Pancreas (tissue), 10 donors: Measurements from ENCODE around the gene BAHD1. TPM values are rescaled to one million over a fixed set of nuclear protein-coding genes. Genes with fewer than 3 reads are reported as not detected.

Source experiments
- ATAC-seq, 4 donors: fragments of 200-7000 bp; cut with Tn5 transposase; one replicate each; pipeline versions ENCODE4 v1.8.0 to v1.9.1; 2020; ENCODE audit warnings: mild to moderate bottlenecking in 4 of 4, moderate library complexity in 4 of 4
- DNase-seq, 6 donors: peaks; one replicate each; pipeline ENCODE4 v3.0.0-alpha.2; 2020
- FAIRE-seq: peaks from 2 replicates; lab custom pipeline; 2012; peaks lifted over from hg19 to GRCh38; lab: Jason Lieb, UNC
- H3K27ac ChIP-seq, 4 donors: fragments of 200-600 bp; sonication (generic); 1 replicate in 3 of 4; 2 replicates in 1 of 4; pipeline versions ENCODE4 v1.5.0 to v1.8.0; 2020
- H3K27me3 ChIP-seq, 4 donors: fragments of 200-600 bp; one replicate each; pipeline ENCODE4 v1.8.0; 2021
- H3K36me3 ChIP-seq, 3 donors: fragments of 200-600 bp; sonication (generic) in 1 of 3; one replicate each; pipeline versions ENCODE4 v1.5.0 to v1.8.0; 2020 to 2021
- H3K4me1 ChIP-seq, 3 donors: fragments of 200-600 bp; one replicate each; pipeline ENCODE4 v1.8.0; 2021
- H3K4me3 ChIP-seq, 4 donors: fragments of 200-600 bp; sonication (generic) in 2 of 4; one replicate each; pipeline versions ENCODE4 v1.5.0 to v1.8.0; 2020 to 2021
- H3K9me3 ChIP-seq, 4 donors: fragments of 200-600 bp; one replicate each; pipeline ENCODE4 v1.8.0; 2021
- WGBS, 2 donors: extraction: QIAGEN DNeasy Blood & Tissue Kit; methylation state at CpG; one replicate each; pipeline ENCODE4 v1.1.7; 2013; 5-methylcytosine and 5-hydroxymethylcytosine counted together
- intact Hi-C, 3 donors: fragments of 100-400 bp; cut with DNase I; formaldehyde crosslinking; loops; one replicate each; pipeline versions ENCODE4 v1.11.1 to v1.14.2; 2022
- polyA plus RNA-seq, 2 donors: library from polyadenylated mRNA; stranded (reverse); fragments of 200-250 nt; gene quantifications; one replicate each; pipeline ENCODE4 v1.2.3, GENCODE V29; 2013
- total RNA-seq, 6 donors: library from RNA; stranded (reverse); fragmentation: NEBNext Ultra II Directional in 4 of 6; extraction: Animal tissue kit (Norgen Biotek cat#: 25700) in 4 of 6; gene quantifications; one replicate each; pipeline versions ENCODE4 v1.2.1 to v1.2.4, GENCODE V29; 2021 to 2023
- TF ChIP-seq, protein P1 (sequence below), 4 donors: fragments of 200-600 bp; sonication (generic) in 3 of 4; IDR thresholded peaks; one replicate each; pipeline versions ENCODE4 v1.5.0 to v1.8.0; 2021; ENCODE audit warnings: antibody characterized with exemption in 4 of 4
- donor health status: healthy with polysubstance abuse.
- donor health status: DM: no; HTN: no; CAD: no; lungs with moderate emphysema.
- donor health status: DM: no; HTN: no; CAD: no.
- donor health status: control.
- donor health status: control.
- donor health status: Bipolar disorder and iron deficiency.
- donor health status: DM: yes; HTN: yes; CAD: no.
- donor health status: DM: no; HTN: no; CAD: no.
- donor health status: DM: no; HTN: no; CAD: no.
- donor health status: DM: yes; HTN: yes; CAD: no.

The BAHD1 gene
- total and polyA plus RNA-seq, 8 donors, result 8.0 to 16.3 (median 10.7) TPM

- no peaks in the 10 kb centered on the region for H3K9me3 ChIP-seq
- H3K4me3 ChIP-seq, result no peak overlapping the region
- peaks cover 0 to 34% (median 9%) of the 10 kb centered on the region in 3 donors for H3K36me3 ChIP-seq
- TF ChIP-seq, protein P1, sequence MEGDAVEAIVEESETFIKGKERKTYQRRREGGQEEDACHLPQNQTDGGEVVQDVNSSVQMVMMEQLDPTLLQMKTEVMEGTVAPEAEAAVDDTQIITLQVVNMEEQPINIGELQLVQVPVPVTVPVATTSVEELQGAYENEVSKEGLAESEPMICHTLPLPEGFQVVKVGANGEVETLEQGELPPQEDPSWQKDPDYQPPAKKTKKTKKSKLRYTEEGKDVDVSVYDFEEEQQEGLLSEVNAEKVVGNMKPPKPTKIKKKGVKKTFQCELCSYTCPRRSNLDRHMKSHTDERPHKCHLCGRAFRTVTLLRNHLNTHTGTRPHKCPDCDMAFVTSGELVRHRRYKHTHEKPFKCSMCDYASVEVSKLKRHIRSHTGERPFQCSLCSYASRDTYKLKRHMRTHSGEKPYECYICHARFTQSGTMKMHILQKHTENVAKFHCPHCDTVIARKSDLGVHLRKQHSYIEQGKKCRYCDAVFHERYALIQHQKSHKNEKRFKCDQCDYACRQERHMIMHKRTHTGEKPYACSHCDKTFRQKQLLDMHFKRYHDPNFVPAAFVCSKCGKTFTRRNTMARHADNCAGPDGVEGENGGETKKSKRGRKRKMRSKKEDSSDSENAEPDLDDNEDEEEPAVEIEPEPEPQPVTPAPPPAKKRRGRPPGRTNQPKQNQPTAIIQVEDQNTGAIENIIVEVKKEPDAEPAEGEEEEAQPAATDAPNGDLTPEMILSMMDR (IDR thresholded peaks at IDR 0.05), result no peak
- intact Hi-C loops, result no loop called here
- FAIRE-seq (no peak), ATAC-seq (no peak), DNase-seq (no peak)
- 94 to 95% methylated on average over 14 of the region's 14 CpGs for WGBS, 2 donors
- no peak overlapping the region for H3K27ac ChIP-seq
- no peaks in the 10 kb centered on the region for H3K27me3 ChIP-seq
- peaks cover 13 to 24% (median 24%) of the 10 kb centered on the region in 3 donors for H3K4me1 ChIP-seq
Observed at GRCh38 chr15:40416056-40416455, 24.7 kb upstream of the BAHD1 start.

DNA sequence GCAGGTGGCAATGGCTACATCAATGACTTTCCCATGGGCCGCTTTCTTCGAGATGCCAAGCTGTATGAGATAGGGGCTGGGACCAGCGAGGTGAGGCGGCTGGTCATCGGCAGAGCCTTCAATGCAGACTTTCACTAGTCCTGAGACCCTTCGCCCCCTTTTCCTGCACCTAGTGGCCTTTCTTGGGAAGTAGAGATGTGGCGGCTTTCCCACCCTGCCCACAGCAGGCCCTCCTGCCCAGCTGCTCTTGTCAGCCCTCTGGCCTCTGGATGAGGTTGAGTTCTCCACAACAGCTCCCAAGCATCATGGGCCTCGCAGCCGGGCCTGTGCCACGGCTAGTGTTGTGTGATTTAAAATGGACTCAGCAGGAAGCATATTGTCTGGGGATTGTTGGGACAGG, 22.6 kb upstream of the BAHD1 start:
- DNase-seq, result no peak
- WGBS, 2 donors, result 93 to 94% methylated on average over 10 of the region's 10 CpGs
- Histone ChIP-seq H3K4me3 (no peak overlapping the region), H3K27ac (no peak overlapping the region), H3K27me3 (no peaks in the 10 kb centered on the region), H3K9me3 (no peaks in the 10 kb centered on the region), H3K36me3 (peaks cover 0 to 32% (median 9%) of the 10 kb centered on the region in 3 donors), H3K4me1 (peaks cover 21 to 22% (median 22%) of the 10 kb centered on the region in 3 donors)
- TF ChIP-seq, protein P1 (IDR thresholded peaks at IDR 0.05), result no peak
- no peak for FAIRE-seq
- no peak for ATAC-seq
- intact Hi-C loops, result no loop called here

- ATAC-seq (peak; percentile 63 to 83 (median 76)), DNase-seq (peak; percentile 67 to 89 (median 78)), FAIRE-seq (no peak)
- TF ChIP-seq, protein P1 (IDR thresholded peaks at IDR 0.05), result no peak
- 22 to 26% methylated on average over 11 of the region's 11 CpGs for WGBS, 2 donors
- intact Hi-C loops, result loop anchor here in 2 of 3 donors (5.0 to 10.0 kb wide), 3 partner anchors 73 to 135 kb away; partner anchors contain the start of genes ANKRD63 (in 1 of the 2) and CCDC9B (in 1 of the 2)
- Histone ChIP-seq H3K4me1 (peaks cover 21 to 22% (median 22%) of the 10 kb centered on the region in 3 donors), H3K9me3 (no peaks in the 10 kb centered on the region), H3K27ac (peak overlapping the region; percentile 28 to 84 (median 70)), H3K4me3 (no peak overlapping the region), H3K27me3 (no peaks in the 10 kb centered on the region), H3K36me3 (peaks cover 0 to 16% (median 3%) of the 10 kb centered on the region in 3 donors)
Observed at GRCh38 chr15:40420071-40420713, 20.6 kb upstream of the BAHD1 start.

DNA sequence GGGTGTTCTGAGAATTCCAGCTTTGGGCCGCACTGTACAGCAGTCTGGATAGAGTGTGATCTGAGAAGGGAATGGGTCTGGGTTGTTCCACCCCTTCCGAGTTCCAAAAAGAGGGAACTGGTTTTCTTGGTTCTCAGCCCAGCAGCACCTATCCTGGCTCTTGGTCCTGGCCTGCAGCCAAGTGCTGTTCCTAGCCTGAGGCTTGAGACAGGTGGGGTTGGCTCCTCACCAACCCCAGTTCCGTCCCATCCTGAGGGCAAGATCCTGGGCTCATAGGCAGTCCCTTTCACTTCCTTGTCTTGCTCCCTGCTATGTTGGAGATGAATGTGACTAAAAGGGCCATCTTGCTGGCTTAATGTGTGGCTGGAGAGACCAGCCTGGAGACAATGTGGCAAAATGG, 20.0 kb upstream of the BAHD1 start:
- peak overlapping the region; percentile 28 to 84 (median 70) for H3K27ac ChIP-seq
- no peaks in the 10 kb centered on the region for H3K27me3 ChIP-seq
- 11 to 15% methylated on average over 3 of the region's 3 CpGs for WGBS, 2 donors
- intact Hi-C loops, result loop anchor here in 2 of 3 donors (5.0 to 10.0 kb wide), 3 partner anchors 73 to 136 kb away; partner anchors contain the start of genes ANKRD63 (in 1 of the 2) and CCDC9B (in 1 of the 2)
- TF ChIP-seq, protein P1 (IDR thresholded peaks at IDR 0.05), result no peak
- peak; percentile 78 to 96 (median 86) for DNase-seq
- H3K9me3 ChIP-seq, result no peaks in the 10 kb centered on the region
- peak; percentile 67 to 76 (median 74) for ATAC-seq
- no peak for FAIRE-seq
- peaks cover 21 to 22% (median 22%) of the 10 kb centered on the region in 3 donors for H3K4me1 ChIP-seq
- no peak overlapping the region for H3K4me3 ChIP-seq
- H3K36me3 ChIP-seq, result peaks cover 0 to 10% (median 0%) of the 10 kb centered on the region in 3 donors
